Right cardiac atrium (tissue), 5 donors: Measurements from ENCODE around the gene FHAD1. TPM values are rescaled to one million over a fixed set of nuclear protein-coding genes. Genes with fewer than 3 reads are reported as not detected.

Source experiments
- ATAC-seq, 2 donors: fragments of 200-7000 bp; cut with Tn5 transposase; one replicate each; pipeline versions ENCODE4 v1.8.0 to v1.9.1; 2020; ENCODE audit warnings: moderate library complexity in 2 of 2, mild to moderate bottlenecking in 1 of 2
- DNase-seq, 3 donors: peaks; one replicate each; pipeline ENCODE4 v3.0.0-alpha.2; 2020
- H3K27ac ChIP-seq: one replicate; pipeline ENCODE4 v1.5.1; 2013; ENCODE audit warnings: mild to moderate bottlenecking, low read length, control low read depth, moderate library complexity
- H3K27me3 ChIP-seq: one replicate; pipeline ENCODE4 v1.6.1; 2013; ENCODE audit not compliant: control insufficient read depth, insufficient read depth
- H3K4me1 ChIP-seq: one replicate; pipeline ENCODE4 v1.6.1; 2013; ENCODE audit warnings: low read length; ENCODE audit not compliant: control insufficient read depth, insufficient read depth
- H3K4me3 ChIP-seq: one replicate; pipeline ENCODE4 v1.5.1; 2013; ENCODE audit warnings: low read length, control low read depth
- H3K9me3 ChIP-seq: one replicate; pipeline ENCODE4 v1.6.1; 2013; ENCODE audit warnings: low read length; ENCODE audit not compliant: control insufficient read depth
- WGBS: extraction: QIAGEN DNeasy Blood & Tissue Kit; methylation state at CpG from one replicate; pipeline ENCODE4 v1.1.7; 2013; 5-methylcytosine and 5-hydroxymethylcytosine counted together
- intact Hi-C, 4 donors: fragments of 100-400 bp; cut with DNase I; formaldehyde crosslinking; loops; one replicate each; pipeline versions ENCODE4 v1.11.0 to v1.14.0; 2022 to 2023
- polyA plus RNA-seq: library from polyadenylated mRNA; stranded (reverse); fragments of 200-250 nt; gene quantifications from one replicate; pipeline ENCODE4 v1.2.3, GENCODE V29; 2013
- total RNA-seq, 4 donors: library from RNA; stranded (reverse); fragmentation: NEBNext Ultra II Directional; extraction: Animal tissue kit (Norgen Biotek cat#: 25700); gene quantifications; one replicate each; pipeline ENCODE4 v1.2.1, GENCODE V29; 2021
- donor health status: healthy with polysubstance abuse.
- donor health status: DM: no; HTN: yes; CAD: no.
- donor health status: DM: no; HTN: no; CAD: no.
- donor health status: DM: no; HTN: yes; CAD: no; lungs with severe emphysema.
- donor health status: DM: yes; HTN: yes; CAD: no.

Gene FHAD1
- total and polyA plus RNA-seq, 5 donors = 0.06 to 1.0 (median 0.17) TPM; not detected in 1

- Histone ChIP-seq H3K27ac (no peak overlapping the region), H3K27me3 (no peaks in the 10 kb centered on the region), H3K4me1 (peaks cover 3% of the 10 kb centered on the region), H3K9me3 (no peaks in the 10 kb centered on the region), H3K4me3 (no peak overlapping the region)
- intact Hi-C loops = no loop called here
- 97% methylated on average over 5 of the region's 5 CpGs for WGBS
- ATAC-seq (no peak), DNase-seq (no peak)
These were observed 84.2 kb downstream of the FHAD1 start for GRCh38 chr1:15331180-15331579.

DNA sequence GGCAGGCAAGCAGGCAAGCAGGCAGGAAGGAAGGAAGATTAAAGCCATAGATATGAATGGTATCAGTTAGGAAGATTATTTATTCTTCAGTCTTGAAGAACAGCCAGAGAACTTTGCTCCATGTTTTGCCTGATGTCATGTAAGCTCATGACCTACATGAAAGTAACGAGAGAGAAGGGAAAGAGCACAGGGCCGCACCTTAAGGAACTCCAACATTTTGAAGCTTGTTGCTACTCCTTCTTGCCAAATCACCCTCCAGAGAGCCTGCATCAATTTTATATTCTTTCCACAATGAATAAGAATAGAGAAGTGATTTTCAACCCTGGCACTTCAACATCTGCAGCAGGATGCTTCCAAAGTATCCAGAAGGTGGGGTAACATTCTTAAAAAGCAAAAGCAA, 84.7 kb downstream of the FHAD1 start:
- no peak overlapping the region for H3K4me3 ChIP-seq
- DNase-seq = no peak
- peaks cover 3% of the 10 kb centered on the region for H3K4me1 ChIP-seq
- no peak overlapping the region for H3K27ac ChIP-seq
- 83% methylated on average over 2 of the region's 2 CpGs for WGBS
- no peaks in the 10 kb centered on the region for H3K27me3 ChIP-seq
- no peak for ATAC-seq
- H3K9me3 ChIP-seq = no peaks in the 10 kb centered on the region
- intact Hi-C loops = no loop called here

DNA sequence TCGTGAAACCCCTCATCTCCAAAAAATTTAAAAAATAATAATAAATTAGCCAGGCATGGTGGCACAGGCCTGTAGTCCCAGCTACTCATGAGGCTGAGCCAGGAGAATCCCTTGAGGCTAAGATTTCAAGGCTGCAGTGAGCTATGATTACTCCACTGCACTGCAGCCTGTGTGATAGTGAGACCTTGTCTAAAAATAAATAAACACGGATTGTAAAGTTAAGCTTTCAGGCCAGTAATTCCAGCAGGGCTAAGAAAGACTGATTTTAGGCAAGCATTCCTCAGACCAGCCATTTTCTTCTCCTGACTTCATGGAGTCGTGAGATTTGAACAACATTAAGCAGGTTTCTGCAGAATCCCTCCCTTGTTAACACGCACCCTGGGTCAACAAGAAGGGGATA, 85.5 kb downstream of the FHAD1 start:
- Histone ChIP-seq H3K27ac (no peak overlapping the region), H3K4me3 (no peak overlapping the region), H3K27me3 (no peaks in the 10 kb centered on the region), H3K9me3 (no peaks in the 10 kb centered on the region), H3K4me1 (peaks cover 7% of the 10 kb centered on the region)
- no peak for DNase-seq
- intact Hi-C loops = no loop called here
- ATAC-seq = no peak
- WGBS = 69% methylated on average over 4 of the region's 4 CpGs

GRCh38 chr1:15332952-15333715, 86.1 kb downstream of the FHAD1 start:
- Histone ChIP-seq H3K27ac (no peak overlapping the region), H3K9me3 (no peaks in the 10 kb centered on the region), H3K4me1 (peaks cover 10% of the 10 kb centered on the region), H3K4me3 (no peak overlapping the region), H3K27me3 (no peaks in the 10 kb centered on the region)
- intact Hi-C loops = no loop called here
- WGBS = 86% methylated on average over 11 of the region's 11 CpGs
- no peak for DNase-seq
- ATAC-seq = no peak

DNA sequence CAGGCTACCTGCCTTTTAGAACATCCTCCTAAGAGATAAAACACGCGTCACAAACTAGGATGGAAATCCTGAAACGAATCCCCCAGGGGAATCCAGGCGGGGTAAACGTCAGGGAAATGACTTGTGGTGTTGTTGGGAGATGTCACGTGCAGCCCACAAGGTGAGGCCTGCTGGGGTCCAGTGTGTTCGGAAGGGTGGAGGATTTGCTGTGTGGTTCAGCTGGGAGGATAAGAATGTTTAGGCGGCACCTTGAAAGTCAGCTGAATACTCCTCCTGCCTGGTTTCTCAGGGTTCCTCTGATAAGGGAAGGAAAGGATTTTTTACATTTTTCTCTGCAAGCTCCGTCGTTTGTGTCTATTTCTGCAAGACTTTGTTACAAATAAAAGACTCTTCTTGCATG, 88.0 kb downstream of the FHAD1 start:
- Histone ChIP-seq H3K4me3 (no peak overlapping the region), H3K9me3 (no peaks in the 10 kb centered on the region), H3K27ac (no peak overlapping the region), H3K4me1 (peaks cover 11% of the 10 kb centered on the region), H3K27me3 (no peaks in the 10 kb centered on the region)
- 75% methylated on average over 10 of the region's 10 CpGs for WGBS
- DNase-seq (no peak), ATAC-seq (no peak)
- intact Hi-C loops = loop anchor here in 1 of 4 donors (5.0 kb wide), 1 partner anchor 82 kb away; no protein-coding TSS in a partner anchor

DNA sequence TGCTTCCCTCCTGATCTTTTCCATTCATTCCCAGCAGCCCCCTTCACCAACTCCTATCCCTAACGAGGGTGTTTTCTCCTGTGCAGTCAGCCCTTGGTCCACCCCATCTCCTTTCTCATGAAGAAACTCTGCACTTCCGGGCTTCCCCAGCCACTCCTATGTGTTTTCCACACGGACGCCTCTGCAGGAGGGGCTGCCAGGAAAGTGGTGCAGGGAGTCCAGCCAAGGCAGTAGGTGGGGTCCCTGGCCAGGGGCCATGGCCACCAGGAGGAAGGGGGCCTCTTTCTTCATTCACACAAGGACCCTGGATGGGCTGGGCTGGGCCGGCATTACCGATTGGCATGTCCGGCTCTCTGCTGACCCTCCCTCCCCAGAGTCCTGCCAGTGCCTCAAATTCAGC, 89.8 kb downstream of the FHAD1 start:
- Histone ChIP-seq H3K27ac (peak overlapping the region; percentile 83), H3K9me3 (no peaks in the 10 kb centered on the region), H3K4me1 (peaks cover 11% of the 10 kb centered on the region), H3K27me3 (no peaks in the 10 kb centered on the region), H3K4me3 (no peak overlapping the region)
- intact Hi-C loops = loop anchor here in 1 of 4 donors (5.0 kb wide), 1 partner anchor 80 kb away; no protein-coding TSS in a partner anchor
- DNase-seq = peak; percentile 59 to 80 (median 76)
- peak; percentile 52 to 79 for ATAC-seq
- WGBS = 62% methylated on average over 7 of the region's 7 CpGs

GRCh38 chr1:15337656-15338402, 90.8 kb downstream of the FHAD1 start:
- WGBS = 27% methylated on average over 17 of the region's 17 CpGs
- ATAC-seq = peak; percentile 80 to 91
- peaks cover 11% of the 10 kb centered on the region for H3K4me1 ChIP-seq
- no peak overlapping the region for H3K4me3 ChIP-seq
- intact Hi-C loops = loop anchor here in 1 of 4 donors (5.0 kb wide), 1 partner anchor 79 kb away; no protein-coding TSS in a partner anchor
- H3K27me3 ChIP-seq = no peaks in the 10 kb centered on the region
- H3K27ac ChIP-seq = peak overlapping the region; percentile 83
- peak in 1 of 3 donors; percentile 47 for DNase-seq
- H3K9me3 ChIP-seq = no peaks in the 10 kb centered on the region

- 94% methylated on average over 4 of the region's 4 CpGs for WGBS
- intact Hi-C loops = loop anchor here in 1 of 4 donors (5.0 kb wide), 1 partner anchor 78 kb away; no protein-coding TSS in a partner anchor
- Histone ChIP-seq H3K4me3 (no peak overlapping the region), H3K27ac (no peak overlapping the region), H3K4me1 (peaks cover 16% of the 10 kb centered on the region), H3K9me3 (no peaks in the 10 kb centered on the region), H3K27me3 (no peaks in the 10 kb centered on the region)
- DNase-seq (no peak), ATAC-seq (no peak)
These were observed 92.5 kb downstream of the FHAD1 start for GRCh38 chr1:15339570-15339969.

- H3K27me3 ChIP-seq = no peaks in the 10 kb centered on the region
- no peak for ATAC-seq
- H3K4me1 ChIP-seq = peaks cover 21% of the 10 kb centered on the region
- DNase-seq = no peak
- intact Hi-C loops = no loop called here
- WGBS = 91% methylated on average over 2 of the region's 2 CpGs
- H3K27ac ChIP-seq = no peak overlapping the region
- no peaks in the 10 kb centered on the region for H3K9me3 ChIP-seq
- H3K4me3 ChIP-seq = no peak overlapping the region
These were observed 94.2 kb downstream of the FHAD1 start for GRCh38 chr1:15341228-15341627.

DNA sequence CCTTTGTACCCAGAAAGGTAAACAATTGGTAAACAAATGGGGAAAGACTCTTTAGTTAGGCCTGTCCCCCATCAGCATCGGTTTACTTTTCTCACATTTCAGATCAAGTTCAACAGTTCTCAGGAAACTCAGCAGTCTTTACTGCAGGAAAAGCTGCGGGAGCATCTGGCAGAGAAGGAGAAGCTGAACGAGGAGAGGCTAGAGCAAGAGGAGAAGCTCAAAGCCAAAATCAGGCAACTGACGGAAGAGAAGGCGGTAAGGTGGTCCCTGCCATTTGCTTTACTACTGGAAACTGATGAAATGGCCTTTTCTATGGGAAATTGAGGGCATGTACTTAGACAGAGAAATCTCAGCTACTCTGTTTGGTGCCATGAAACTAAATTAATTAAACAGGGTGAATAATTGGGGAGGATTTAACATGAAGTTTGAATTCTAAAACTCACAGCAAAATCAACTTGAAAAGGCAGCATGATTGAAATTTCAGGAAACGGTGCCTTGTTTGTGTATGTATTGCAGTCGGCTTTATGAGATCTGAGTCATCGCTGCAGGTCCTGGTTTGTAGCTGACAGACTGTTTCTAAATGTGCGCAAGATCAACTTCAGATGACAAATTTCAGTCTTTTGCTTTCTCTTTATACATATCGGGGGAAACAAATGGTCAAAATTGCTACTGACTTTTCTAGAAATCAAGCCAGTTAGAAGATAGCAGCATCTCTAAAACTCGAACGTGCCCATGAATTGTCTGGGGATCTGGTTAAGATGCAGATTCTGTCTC, 94.8 kb downstream of the FHAD1 start:
- no peak overlapping the region for H3K27ac ChIP-seq
- intact Hi-C loops = no loop called here
- no peak for DNase-seq
- no peaks in the 10 kb centered on the region for H3K27me3 ChIP-seq
- WGBS = 86% methylated on average over 12 of the region's 12 CpGs
- ATAC-seq = no peak
- peaks cover 21% of the 10 kb centered on the region for H3K4me1 ChIP-seq
- H3K9me3 ChIP-seq = no peaks in the 10 kb centered on the region
- H3K4me3 ChIP-seq = no peak overlapping the region
